ENCODE measurements around the gene ROR2. TPM values are rescaled to one million over a fixed set of nuclear protein-coding genes. Genes with fewer than 3 reads are reported as not detected.
"Not testable (repeated sequence)": the region's sequence is repeated elsewhere in the genome, so short reads cannot be mapped to it uniquely, and the experiment has no call there.

Gene ROR2
- total and polyA plus RNA-seq, 10 donors, result 0.65 to 15.6 (median 6.0) TPM

- H3K9me3 ChIP-seq, result peaks cover 0 to 18% (median 12%) of the 10 kb centered on the region in 8 donors
- no peaks in the 10 kb centered on the region for H3K27me3 ChIP-seq (replicated peaks in 1 of 7)
- H3K36me3 ChIP-seq, result no peaks in the 10 kb centered on the region
- intact Hi-C loops (cut with DNase I; ENCODE audit: low total_unique reads), result no loop called here
- TF ChIP-seq CTCF (IDR thresholded peaks at IDR 0.05 in 8 of 11, conservative IDR thresholded peaks at IDR 0.05 in 3 of 11), result no peak
- TF ChIP-seq POLR2A (IDR thresholded peaks at IDR 0.05), result no peak
- no peak for TF ChIP-seq POLR2AphosphoS5 (IDR thresholded peaks at IDR 0.05)
- no peak for DNase-seq
- H3K4me3 ChIP-seq, result no peak overlapping the region
- H3K27ac ChIP-seq, result no peak overlapping the region
- 59 to 84% (median 69%) methylated on average over 2 of the region's 2 CpGs for WGBS, 5 donors
- no peaks in the 10 kb centered on the region for H3K4me1 ChIP-seq
Measured at GRCh38 chr9:91640428-91640827, 309.6 kb downstream of the ROR2 start.

DNA sequence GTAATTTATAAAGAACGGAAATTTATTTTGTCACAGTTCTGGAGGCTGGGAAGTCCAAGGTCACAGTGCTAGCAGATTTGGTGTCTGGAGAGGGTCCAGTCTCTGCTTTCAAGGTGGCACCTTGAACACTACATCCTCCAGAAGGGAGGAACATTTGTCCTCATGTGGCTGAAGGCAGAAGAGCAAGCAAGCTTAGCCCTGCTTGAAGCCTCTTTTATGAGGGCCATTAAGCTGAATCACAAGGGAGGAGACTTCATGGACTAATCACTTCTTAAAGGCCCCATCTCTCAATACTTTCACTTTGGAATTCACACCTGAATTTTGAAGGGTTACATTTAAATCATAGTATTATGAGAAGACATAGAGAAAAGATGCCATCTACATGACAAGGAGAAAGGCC, 311.0 kb downstream of the ROR2 start:
- WGBS, 5 donors, result 78 to 97% (median 90%) methylated on average over 1 of the region's 1 CpG
- TF ChIP-seq POLR2AphosphoS5 (IDR thresholded peaks at IDR 0.05) (no peak), POLR2A (IDR thresholded peaks at IDR 0.05) (no peak)

GRCh38 chr9:91634832-91635231, 315.2 kb downstream of the ROR2 start:
- H3K36me3 ChIP-seq; intact Hi-C loops (cut with DNase I; ENCODE audit: low total_unique reads); H3K4me3 ChIP-seq; H3K4me1 ChIP-seq; H3K9me3 ChIP-seq; H3K27ac ChIP-seq; DNase-seq: not testable (repeated sequence)
- peaks cover 0 to 26% (median 6%) of the 10 kb centered on the region in 7 donors for H3K27me3 ChIP-seq (replicated peaks in 1 of 7)
- WGBS, 5 donors, result 80 to 89% (median 85%) methylated on average over 7 of the region's 7 CpGs

More for the DNA sequence above, 311.0 kb downstream of the ROR2 start:
- Histone ChIP-seq H3K4me1 (no peaks in the 10 kb centered on the region), H3K9me3 (peaks cover 0 to 18% (median 12%) of the 10 kb centered on the region in 8 donors), H3K4me3 (no peak overlapping the region), H3K27me3 (replicated peaks in 1 of 7) (no peaks in the 10 kb centered on the region), H3K27ac (no peak overlapping the region), H3K36me3 (no peaks in the 10 kb centered on the region)
- no peak for DNase-seq
- intact Hi-C loops (cut with DNase I; ENCODE audit: low total_unique reads), result no loop called here

GRCh38 chr9:91629718-91630117, 320.3 kb downstream of the ROR2 start:
- TF ChIP-seq CTCF (IDR thresholded peaks at IDR 0.05 in 8 of 11, conservative IDR thresholded peaks at IDR 0.05 in 3 of 11) (no peak), POLR2AphosphoS5 (IDR thresholded peaks at IDR 0.05) (no peak), POLR2A (IDR thresholded peaks at IDR 0.05) (no peak)
- no peak overlapping the region for H3K4me3 ChIP-seq
- no peaks in the 10 kb centered on the region for H3K36me3 ChIP-seq
- H3K27me3 ChIP-seq (replicated peaks in 1 of 7), result peaks cover 0 to 26% (median 6%) of the 10 kb centered on the region in 7 donors
- H3K9me3 ChIP-seq, result peaks cover 0 to 18% (median 8%) of the 10 kb centered on the region in 8 donors
- intact Hi-C loops (cut with DNase I; ENCODE audit: low total_unique reads), result no loop called here
- DNase-seq, result no peak
- no peaks in the 10 kb centered on the region for H3K4me1 ChIP-seq
- H3K27ac ChIP-seq, result no peak overlapping the region

DNA sequence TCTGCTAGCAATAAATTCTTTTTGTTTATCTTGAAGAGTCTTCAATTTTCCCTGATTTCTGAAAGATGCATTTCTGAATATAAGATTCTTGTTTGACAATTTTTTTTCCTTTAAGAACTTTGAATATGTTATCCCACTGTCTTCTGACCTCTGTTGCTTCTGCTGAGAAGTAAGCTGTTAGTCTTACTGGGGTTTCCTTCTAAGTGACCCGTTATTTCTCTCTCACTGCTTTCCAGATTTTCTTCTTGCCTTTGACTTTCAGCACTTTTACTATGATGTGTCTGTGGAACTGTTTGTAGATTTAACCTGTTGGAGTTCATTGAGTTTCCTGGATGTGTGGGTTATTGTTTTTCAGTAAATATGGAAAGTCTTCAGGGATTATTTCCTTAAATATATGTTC, 321.1 kb downstream of the ROR2 start:
- TF ChIP-seq POLR2A (IDR thresholded peaks at IDR 0.05), result no peak
- no peak for TF ChIP-seq CTCF (IDR thresholded peaks at IDR 0.05 in 8 of 11, conservative IDR thresholded peaks at IDR 0.05 in 3 of 11)
- no peak for TF ChIP-seq POLR2AphosphoS5 (IDR thresholded peaks at IDR 0.05)
- Histone ChIP-seq H3K9me3 (peaks cover 0 to 18% (median 8%) of the 10 kb centered on the region in 8 donors), H3K4me3 (no peak overlapping the region), H3K36me3 (no peaks in the 10 kb centered on the region), H3K4me1 (no peaks in the 10 kb centered on the region), H3K27me3 (replicated peaks in 1 of 7) (peaks cover 0 to 26% (median 6%) of the 10 kb centered on the region in 7 donors), H3K27ac (no peak overlapping the region)
- intact Hi-C loops (cut with DNase I; ENCODE audit: low total_unique reads), result no loop called here
- DNase-seq, result no peak
- 85 to 94% (median 90%) methylated on average over 1 of the region's 1 CpG for WGBS, 5 donors
